GM10847 (cell line): ENCODE measurements around the gene SPATA13.

ENCODE experiments used
- POLR2A ChIP-seq: IDR thresholded peaks from 2 replicates; pipeline ENCODE4 v1.6.1; 2011; ENCODE audit not compliant: insufficient read length; ENCODE audit errors: extremely low read depth

SPATA13 gene

GRCh38 chr13:24279327-24280110, 119.0 kb downstream of the SPATA13 start:
- no peak for TF ChIP-seq POLR2A

DNA sequence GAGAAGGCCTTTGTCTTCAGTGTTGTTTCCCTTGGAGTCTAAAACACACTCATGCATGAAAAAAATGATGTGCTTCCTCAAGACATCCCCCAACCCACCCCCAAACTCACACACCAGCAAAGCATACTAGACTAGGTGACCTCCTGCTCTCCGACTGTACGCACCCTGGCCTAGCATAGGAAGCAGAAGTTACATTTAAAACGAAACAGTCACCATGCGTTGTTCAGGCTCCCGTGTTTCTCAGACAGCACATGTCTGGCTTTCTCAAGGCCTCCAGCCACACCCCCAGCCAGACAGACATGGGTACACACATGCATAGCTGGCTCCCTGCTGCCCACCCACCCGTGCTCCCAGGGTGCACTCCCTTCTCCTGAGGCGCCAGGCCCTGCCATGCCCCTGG, 120.2 kb downstream of the SPATA13 start:
- no peak for TF ChIP-seq POLR2A

- no peak for TF ChIP-seq POLR2A
These were observed 120.9 kb downstream of the SPATA13 start for GRCh38 chr13:24281188-24282008.

GRCh38 chr13:24282256-24282655, 121.7 kb downstream of the SPATA13 start:
- no peak for TF ChIP-seq POLR2A

DNA sequence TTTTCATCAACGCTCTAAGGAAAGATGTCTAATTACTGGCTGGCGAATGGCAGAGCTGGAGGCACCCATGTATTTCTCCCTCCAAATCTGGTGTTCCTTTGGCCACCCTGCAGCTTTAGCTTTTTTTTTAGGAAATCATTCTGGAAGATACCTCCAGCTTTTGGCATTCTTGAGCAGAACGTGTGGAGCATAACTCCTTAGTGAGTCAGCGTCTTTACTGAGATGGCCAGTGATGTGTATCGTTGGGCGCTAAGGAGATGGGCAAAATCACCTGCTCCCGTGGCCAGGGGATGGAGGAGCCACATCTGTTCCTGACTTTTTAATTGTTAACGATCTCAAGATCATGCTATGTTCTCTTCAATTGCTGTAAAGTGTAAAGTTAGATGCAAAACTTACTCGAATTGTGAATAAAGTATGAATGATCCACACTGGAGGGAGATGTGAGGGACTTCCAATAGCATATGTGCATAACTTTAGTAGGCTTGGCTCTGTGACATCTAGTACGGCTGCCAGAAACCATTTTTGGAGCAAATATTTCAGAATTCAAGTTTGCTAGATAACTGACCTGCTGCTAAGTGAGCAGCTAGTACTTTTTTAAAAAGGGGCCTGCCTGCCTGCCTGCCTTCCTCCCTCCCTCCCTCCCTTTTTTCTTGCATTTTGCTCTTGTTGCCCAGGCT, 124.5 kb downstream of the SPATA13 start:
- TF ChIP-seq POLR2A, result no peak

GRCh38 chr13:24286624-24287023, 126.1 kb downstream of the SPATA13 start:
- TF ChIP-seq POLR2A, result no peak

DNA sequence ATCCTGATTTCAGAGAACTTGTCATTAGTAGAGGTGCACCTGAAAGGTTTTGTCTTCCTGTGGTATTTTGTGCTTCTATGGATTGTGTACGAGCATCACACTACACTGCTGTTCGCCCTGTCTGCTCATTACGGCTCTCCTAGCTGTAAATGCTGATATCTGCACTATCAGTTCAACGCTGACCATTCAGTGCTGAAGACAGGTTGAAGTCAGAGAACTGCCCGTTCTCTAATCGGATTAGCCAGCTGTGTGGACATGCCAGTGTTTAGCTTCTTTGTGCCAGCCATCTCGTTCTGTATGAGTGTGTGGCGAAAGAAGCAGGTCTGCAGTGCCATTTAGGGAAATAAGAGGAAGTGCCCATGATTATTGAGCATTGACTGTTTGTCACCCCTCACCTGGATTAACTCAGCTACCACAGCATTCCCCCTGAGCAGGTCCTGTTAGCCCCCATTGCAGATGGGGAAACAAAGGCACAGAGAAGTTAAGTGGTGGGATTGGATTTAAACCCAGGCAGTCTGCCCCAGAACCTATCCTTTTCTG, 127.3 kb downstream of the SPATA13 start:
- no peak for TF ChIP-seq POLR2A

DNA sequence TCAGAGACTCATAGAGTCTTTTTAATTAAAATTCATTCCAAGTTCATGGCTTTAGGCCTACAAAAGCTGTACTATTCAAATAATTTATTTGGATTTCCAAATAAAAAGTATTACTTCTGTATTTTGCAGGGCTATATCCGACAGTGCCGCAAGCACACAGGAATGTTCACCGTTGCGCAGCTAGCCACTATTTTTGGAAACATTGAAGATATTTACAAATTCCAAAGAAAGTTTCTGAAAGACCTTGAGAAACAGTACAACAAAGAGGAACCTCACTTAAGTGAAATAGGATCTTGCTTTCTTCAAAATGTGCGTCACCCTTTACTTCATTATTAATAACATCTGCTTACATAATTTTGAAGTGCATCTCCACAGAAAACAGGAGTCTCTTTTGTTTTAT, 128.3 kb downstream of the SPATA13 start:
- no peak for TF ChIP-seq POLR2A

GRCh38 chr13:24290280-24290932, 129.9 kb downstream of the SPATA13 start:
- no peak for TF ChIP-seq POLR2A

DNA sequence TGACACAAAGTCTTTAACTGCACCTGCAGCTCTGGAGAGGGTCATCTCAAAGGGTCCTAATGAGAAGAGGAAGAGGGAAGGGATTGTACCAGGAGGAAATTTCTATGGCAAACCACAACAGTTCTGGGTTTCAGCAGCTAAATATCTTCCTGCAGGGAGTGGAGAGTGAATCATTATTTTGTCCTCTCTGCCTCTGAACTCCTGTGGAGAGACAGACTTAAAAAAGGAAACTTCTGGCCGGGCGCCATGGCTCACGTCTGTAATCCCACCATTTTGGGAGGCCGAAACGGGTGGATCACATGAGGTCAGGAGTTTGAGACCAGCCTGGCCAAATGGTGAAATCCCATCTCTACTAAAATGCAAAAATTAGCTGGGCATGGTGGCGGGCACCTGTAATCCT, 132.0 kb downstream of the SPATA13 start:
- no peak for TF ChIP-seq POLR2A

- TF ChIP-seq POLR2A, result no peak
These were observed 133.2 kb downstream of the SPATA13 start for GRCh38 chr13:24293746-24294145.

DNA sequence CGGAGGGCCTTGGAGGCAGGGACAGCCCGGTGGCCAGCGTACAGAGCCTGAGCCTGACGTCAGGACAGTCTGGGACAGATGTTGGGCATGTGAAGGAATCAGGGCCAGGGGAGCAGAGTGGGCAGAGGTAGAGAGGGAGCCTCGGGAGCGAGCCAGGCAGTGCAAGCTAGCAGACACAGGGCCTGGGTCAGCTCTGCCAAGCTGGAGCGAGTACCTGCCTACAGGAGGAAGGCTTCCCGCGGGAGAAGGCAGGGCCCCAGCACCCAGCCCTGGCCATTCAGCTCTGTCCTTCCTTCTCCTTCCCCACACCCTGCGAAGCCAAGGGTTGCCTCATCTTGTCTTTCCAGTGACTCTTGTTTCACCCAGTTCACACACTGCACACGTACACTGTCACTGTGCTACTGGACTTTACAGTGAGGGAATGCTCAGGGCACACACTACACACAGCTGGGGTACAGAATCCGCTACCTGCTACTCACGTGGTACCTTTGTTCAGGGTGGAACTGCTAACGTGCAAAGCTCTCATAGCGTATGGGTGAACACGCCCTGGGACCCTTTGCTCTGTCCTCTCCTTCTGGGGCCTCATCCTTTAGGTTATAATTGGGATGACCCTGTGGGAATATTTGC, 139.1 kb downstream of the SPATA13 start:
- no peak for TF ChIP-seq POLR2A

- TF ChIP-seq POLR2A, result no peak
These were observed 140.9 kb downstream of the SPATA13 start for GRCh38 chr13:24301434-24301833.

- TF ChIP-seq POLR2A, result no peak
These were observed 141.4 kb downstream of the SPATA13 start for GRCh38 chr13:24301911-24302310.

DNA sequence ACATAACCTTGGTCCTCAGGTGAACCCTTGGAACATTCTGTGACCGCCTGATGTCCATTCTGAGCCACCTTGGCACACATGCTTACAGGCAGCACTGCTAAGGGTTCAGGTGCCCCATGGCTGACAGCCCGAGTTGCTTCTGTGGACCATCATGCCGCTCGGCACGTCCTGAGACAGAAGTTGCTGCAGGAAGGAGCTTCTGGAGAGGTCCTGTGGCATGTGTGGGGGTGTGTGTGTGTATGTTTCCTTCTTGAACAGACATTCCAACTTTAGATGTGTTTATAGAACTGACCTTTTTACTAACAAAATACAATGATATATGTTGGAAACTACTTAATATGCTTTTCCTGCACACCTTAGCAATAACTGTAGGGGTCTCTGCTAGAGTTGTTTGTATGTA, 144.1 kb downstream of the SPATA13 start:
- TF ChIP-seq POLR2A, result no peak
